Nephron progenitor cell (in vitro differentiated cells): ENCODE measurements around the gene MSI1.

Experiments used
- DNase-seq: peaks from one replicate; pipeline ENCODE4 v3.0.0; 2021
- H3K27ac Mint-ChIP-seq: 2 replicates; pipeline ENCODE4 v1.8.0; 2021; ENCODE audit warnings: mild to moderate bottlenecking, moderate library complexity, mixed read lengths
- H3K27me3 Mint-ChIP-seq: 2 replicates; pipeline ENCODE4 v1.8.0; 2021; ENCODE audit warnings: mild to moderate bottlenecking, low read depth, mixed read lengths; ENCODE audit not compliant: poor library complexity
- H3K36me3 Mint-ChIP-seq: 2 replicates; pipeline ENCODE4 v1.8.0; 2021; ENCODE audit warnings: low read depth, mixed read lengths
- H3K4me1 Mint-ChIP-seq: 2 replicates; pipeline ENCODE4 v1.8.0; 2021; ENCODE audit warnings: mixed read lengths
- H3K4me3 Mint-ChIP-seq: 2 replicates; pipeline ENCODE4 v1.8.0; 2021; ENCODE audit warnings: mild to moderate bottlenecking, moderate library complexity, mixed read lengths
- H3K9me3 Mint-ChIP-seq: 2 replicates; pipeline ENCODE4 v1.8.0; 2021; ENCODE audit warnings: mild to moderate bottlenecking, moderate library complexity, mixed read lengths
- TF ChIP-seq, protein P1 (sequence below): fragments of 200-600 bp; sonication (generic); IDR thresholded peaks from 2 replicates; pipeline ENCODE4 v1.5.0; 2021; ENCODE audit warnings: antibody characterized with exemption

The MSI1 gene

DNA sequence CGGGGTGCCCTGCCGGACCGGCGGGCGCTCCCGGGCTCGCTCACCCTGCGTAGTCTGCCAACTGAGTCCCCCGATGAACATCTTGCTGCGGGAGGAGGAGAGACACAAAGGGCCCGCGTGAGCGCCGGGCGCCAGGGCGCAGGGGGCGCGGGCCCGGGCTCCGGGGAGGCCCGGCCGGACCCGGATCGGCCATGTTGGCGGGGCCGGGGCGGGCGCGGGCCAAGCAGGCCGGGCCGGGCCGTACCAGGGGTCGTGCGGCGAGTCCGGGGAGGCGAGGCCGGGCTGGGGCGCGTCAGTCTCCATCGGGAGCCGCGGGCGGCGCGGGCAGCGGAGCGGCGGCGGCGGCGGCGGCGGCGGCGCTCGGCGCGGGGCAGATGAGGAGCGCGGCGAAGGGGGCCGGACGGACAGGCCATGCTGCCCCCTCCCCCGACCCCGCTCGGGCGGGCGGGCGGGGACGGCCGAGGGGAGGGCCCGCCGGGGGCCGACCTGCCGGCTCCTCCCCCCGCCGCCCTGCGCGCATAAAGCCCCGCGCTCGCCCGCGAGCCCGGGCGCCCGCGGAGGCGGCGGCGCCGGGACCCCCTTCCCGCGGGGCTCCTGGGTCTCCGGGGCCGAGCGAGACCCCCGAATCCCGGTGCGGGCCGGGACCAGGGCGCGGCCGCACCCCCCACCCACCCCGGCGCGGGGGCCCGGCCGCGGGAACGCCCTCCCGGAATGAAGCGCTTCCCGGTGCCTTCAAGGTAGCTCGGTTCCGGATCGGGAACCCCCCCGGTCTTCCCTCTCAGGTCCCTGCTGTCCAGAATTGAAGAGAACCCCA lies at the start of gene MSI1:
Gene MSI1 (minus strand): TSS at position 376 of the 814 bp plus-strand sequence. CDS start 73 bp downstream, at position 303.
- Mint-ChIP-seq H3K4me3 (peak within 1 kb of the TSS; percentile 92), H3K4me1 (peaks cover 59% of the 10 kb centered on the region), H3K27me3 (peaks cover 36% of the 10 kb centered on the region), H3K9me3 (no peaks in the 10 kb centered on the region), H3K27ac (peak within 1 kb of the TSS; percentile 66), H3K36me3 (peaks cover 23% of the 10 kb centered on the region)
- peak; percentile 67 for DNase-seq
- TF ChIP-seq, protein P1, sequence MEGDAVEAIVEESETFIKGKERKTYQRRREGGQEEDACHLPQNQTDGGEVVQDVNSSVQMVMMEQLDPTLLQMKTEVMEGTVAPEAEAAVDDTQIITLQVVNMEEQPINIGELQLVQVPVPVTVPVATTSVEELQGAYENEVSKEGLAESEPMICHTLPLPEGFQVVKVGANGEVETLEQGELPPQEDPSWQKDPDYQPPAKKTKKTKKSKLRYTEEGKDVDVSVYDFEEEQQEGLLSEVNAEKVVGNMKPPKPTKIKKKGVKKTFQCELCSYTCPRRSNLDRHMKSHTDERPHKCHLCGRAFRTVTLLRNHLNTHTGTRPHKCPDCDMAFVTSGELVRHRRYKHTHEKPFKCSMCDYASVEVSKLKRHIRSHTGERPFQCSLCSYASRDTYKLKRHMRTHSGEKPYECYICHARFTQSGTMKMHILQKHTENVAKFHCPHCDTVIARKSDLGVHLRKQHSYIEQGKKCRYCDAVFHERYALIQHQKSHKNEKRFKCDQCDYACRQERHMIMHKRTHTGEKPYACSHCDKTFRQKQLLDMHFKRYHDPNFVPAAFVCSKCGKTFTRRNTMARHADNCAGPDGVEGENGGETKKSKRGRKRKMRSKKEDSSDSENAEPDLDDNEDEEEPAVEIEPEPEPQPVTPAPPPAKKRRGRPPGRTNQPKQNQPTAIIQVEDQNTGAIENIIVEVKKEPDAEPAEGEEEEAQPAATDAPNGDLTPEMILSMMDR = no peak

DNA sequence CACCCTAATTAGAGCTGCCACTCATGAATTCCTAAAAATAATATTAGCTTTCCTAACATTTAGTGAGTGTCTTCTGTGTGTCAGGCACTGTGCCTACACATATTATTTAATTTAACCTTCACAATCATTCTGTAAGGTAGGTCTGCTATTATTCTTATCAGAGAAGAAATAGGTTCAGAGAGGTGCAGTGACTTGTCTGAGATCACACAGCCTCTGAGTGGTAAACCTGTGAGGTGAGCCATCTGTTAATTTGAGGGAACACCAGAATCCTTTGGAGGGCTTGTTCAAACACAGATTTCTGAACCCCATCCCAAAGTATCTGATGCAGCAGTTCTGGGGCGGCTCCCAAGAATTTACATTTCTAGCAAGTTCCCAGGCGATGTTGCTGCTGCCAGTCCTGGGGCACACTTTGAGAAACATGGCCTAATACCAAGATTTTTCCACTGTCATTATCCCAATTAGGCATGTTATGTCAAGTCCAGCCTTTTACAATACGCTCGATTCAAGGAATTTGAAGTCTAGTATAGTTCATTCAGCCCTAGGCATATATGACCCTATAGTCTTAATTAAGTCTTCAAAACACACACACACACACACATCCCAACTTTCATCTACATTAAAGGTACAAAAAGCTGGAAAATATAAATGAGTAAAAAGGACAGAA lies 49.1 kb upstream of the MSI1 start:
- no peak overlapping the region for H3K4me3 Mint-ChIP-seq
- H3K4me1 Mint-ChIP-seq = peaks cover 21% of the 10 kb centered on the region
- TF ChIP-seq, protein P1 = no peak

DNA sequence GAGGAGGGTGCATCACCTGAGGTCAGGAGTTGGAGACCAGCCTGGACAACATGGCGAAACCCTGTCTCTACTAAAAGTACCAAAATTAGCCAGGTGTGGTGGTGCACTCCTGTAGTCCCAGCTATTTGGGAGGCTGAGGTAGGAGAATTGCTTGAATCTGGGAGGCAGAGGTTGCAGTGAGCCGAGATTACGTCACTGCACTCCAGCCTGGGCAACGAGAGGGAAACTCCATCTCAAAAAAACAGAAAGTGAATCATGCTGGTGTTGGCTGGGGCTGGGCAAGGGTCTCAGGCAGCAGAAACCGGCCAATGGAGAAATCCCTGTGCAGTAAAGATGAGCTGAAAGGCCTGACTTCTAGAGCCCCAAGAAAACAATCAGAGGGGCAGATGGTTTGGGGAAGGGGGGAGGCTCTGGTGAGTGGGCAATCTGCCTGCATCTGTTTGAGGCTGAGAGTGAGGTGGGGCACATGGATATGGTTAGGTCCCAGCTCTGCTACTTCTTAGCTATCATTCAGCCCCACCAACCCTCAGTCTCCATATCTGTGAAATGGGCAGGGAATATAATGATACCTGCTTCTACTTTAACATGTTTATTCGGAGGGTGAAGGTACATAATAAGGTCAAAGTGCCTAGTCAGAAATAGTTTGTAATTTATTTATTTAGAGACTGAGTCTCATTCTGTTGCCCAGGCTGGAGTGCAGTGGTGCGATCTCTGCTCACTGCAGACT lies 47.7 kb upstream of the MSI1 start:
- Mint-ChIP-seq H3K4me1 (peaks cover 25% of the 10 kb centered on the region), H3K27me3 (peaks cover 12% of the 10 kb centered on the region), H3K9me3 (no peaks in the 10 kb centered on the region), H3K36me3 (no peaks in the 10 kb centered on the region), H3K4me3 (no peak overlapping the region), H3K27ac (peak overlapping the region; percentile 22)
- TF ChIP-seq, protein P1 = no peak
- no peak for DNase-seq

More for the DNA sequence above, 49.1 kb upstream of the MSI1 start:
- Mint-ChIP-seq H3K27ac (no peak overlapping the region), H3K27me3 (peaks cover 8% of the 10 kb centered on the region), H3K36me3 (no peaks in the 10 kb centered on the region), H3K9me3 (no peaks in the 10 kb centered on the region)
- no peak for DNase-seq

DNA sequence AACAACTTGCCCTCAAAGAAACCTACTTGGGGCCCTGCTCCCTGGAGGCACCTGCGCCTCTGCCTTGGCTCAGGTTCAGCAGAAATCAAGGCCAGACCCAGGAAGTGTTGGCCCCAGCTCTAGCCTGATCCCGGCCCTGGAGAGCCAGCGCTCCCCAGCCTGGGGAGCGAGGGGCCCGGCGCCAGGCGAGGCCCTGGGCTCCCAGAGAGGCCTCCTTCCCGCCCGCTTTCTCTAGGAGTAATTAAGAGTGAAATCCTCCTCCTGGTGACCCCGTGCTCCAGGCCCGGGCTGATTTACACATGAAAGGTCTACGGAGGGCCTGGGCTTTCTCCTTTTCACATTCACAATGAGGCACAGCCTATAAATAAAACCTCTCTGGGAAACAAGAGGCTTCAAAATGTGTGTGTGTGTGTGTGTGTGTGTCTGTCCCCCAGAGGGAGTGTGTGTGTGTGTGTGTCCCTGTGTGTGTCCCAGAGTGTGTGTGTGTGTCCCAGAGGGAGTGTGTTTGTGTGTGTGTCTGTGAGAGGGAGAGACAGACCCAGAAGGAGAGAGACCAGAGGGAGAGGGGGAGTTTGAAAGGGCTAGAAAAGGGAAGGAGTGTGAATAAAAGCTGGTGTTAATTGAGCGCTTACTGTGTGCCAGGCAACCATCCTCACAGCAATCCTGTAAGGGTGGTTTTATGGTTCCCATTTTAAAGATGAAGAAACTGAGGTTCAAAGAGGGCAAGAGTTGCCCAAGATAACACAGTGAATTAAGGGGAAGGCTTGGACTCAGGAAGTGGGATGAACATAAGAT lies 45.1 kb upstream of the MSI1 start:
- DNase-seq = peak; percentile 67
- Mint-ChIP-seq H3K9me3 (no peaks in the 10 kb centered on the region), H3K4me1 (peaks cover 23% of the 10 kb centered on the region), H3K27me3 (peaks cover 11% of the 10 kb centered on the region), H3K36me3 (no peaks in the 10 kb centered on the region), H3K4me3 (no peak overlapping the region), H3K27ac (peak overlapping the region; percentile 96)
- TF ChIP-seq, protein P1 = no peak

DNA sequence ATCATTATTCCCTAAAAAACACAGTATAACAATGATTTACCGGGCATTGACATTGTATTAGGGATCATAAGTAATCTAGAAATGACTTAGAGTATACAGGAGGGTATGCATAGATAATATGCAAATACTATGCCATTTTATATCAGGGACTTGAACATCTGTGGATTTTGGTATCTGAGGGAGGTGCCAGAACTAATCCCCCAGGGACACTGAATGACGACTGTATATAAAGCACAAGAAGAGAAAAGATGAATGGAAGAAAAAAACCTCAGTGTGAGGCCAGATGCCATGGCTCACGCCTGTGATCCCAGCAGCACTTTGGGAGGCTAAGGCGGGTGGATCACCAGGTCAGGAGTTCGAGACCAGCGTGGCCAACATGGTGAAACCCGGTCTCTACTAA lies 43.5 kb upstream of the MSI1 start:
- TF ChIP-seq, protein P1 = no peak
- Mint-ChIP-seq H3K9me3 (no peaks in the 10 kb centered on the region), H3K27ac (peak overlapping the region; percentile 94)

More for the DNA sequence above, 43.5 kb upstream of the MSI1 start:
- Mint-ChIP-seq H3K4me1 (peaks cover 23% of the 10 kb centered on the region), H3K4me3 (peak overlapping the region; percentile 5), H3K27me3 (peaks cover 11% of the 10 kb centered on the region), H3K36me3 (no peaks in the 10 kb centered on the region)
- DNase-seq = no peak
